Measurements from ENCODE around the gene PRG3. TPM values are rescaled to one million over a fixed set of nuclear protein-coding genes. Genes with fewer than 3 reads are reported as not detected.

PRG3 gene, protein sequence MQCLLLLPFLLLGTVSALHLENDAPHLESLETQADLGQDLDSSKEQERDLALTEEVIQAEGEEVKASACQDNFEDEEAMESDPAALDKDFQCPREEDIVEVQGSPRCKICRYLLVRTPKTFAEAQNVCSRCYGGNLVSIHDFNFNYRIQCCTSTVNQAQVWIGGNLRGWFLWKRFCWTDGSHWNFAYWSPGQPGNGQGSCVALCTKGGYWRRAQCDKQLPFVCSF
- total RNA-seq (2022; extraction: Qiagen RNA extraction) = not detected in 5 replicates

GRCh38 chr11:57380975-57381374 lies at the start of gene PRG3:
Gene PRG3, minus strand, starts transcription at chr11:57381150. Its CDS starts 442 bp downstream, at chr11:57380708.

GRCh38 chr11:57426929-57427726 lies 46.2 kb upstream of the PRG3 start, which contains the start of gene SLC43A3:
Gene SLC43A3, minus strand, starts transcription at chr11:57427121. Its CDS starts 949 bp downstream, at chr11:57426172.

GRCh38 chr11:57390535-57390934 lies 9.6 kb upstream of the PRG3 start, which contains the start of gene PRG2:
Gene PRG2, minus strand, starts transcription at chr11:57390650. Its CDS starts 706 bp downstream, at chr11:57389944.

GRCh38 chr11:57338142-57338541 lies 42.8 kb downstream of the PRG3 start, which contains the start of gene P2RX3:
Gene P2RX3, plus strand, starts transcription at chr11:57338352. Its CDS starts 199 bp downstream, at chr11:57338551.

DNA sequence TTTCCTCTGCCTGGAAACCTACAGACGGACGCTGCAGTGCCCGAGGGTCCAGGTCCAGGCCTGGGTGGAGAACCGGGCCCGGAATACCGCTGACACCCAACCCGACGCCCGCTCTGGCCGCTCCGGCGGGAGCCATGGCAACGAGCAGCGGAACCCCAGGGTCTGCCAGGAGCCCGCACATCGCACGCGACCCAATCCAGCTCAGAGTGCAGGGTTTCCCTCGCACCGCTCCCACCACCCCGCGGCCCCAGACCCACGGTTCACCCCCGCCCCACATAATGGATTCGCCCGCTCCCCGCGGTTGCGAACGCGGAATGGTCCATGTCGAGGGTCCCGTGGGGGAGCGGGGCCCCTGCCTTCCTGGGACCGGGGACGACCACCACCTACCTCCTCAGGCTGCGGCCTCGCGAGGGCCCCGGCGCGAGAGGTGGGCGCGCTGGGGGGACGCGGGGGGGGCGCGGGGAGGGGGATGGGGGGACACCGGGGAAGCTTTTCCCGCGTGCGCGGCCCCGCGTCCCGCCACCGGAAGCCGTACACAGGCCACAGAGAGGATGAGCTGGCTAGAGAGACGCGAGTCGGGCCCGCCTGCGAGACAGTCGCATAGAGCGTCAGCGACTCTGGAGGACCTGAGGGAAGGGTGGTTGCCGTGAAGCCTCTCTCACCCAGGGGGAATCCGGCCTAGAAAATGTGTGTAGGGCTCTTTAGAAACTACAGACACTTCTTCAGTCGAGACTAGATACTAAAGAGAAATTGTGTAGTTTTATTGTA lies 45.4 kb downstream of the PRG3 start, which contains the start of gene SSRP1:
Gene SSRP1 (minus strand): TSS at position 550 of the 768 bp plus-strand sequence. CDS start 771 bp downstream, outside the sequence.

Other genes starting within 250 kb of the PRG3 start
- not detected in 5 replicates for gene LRRC55, start 199.2 kb downstream of the PRG3 start, total RNA-seq (2022; extraction: Qiagen RNA extraction)
- gene APLNR, start 143.9 kb downstream of the PRG3 start, total RNA-seq (2022; extraction: Qiagen RNA extraction) = 0.05 to 0.07 TPM in 2 of 5 replicates, not detected in the others
- 69.6 to 91.9 TPM (median 88.9 TPM) in 5 replicates for gene TNKS1BP1, start 56.2 kb downstream of the PRG3 start, total RNA-seq (2022; extraction: Qiagen RNA extraction)
- 202 to 254 TPM (median 221 TPM) in 5 replicates for gene SSRP1, start 45.3 kb downstream of the PRG3 start, total RNA-seq (2022; extraction: Qiagen RNA extraction)
- gene P2RX3, start 42.8 kb downstream of the PRG3 start, total RNA-seq (2022; extraction: Qiagen RNA extraction) = 0.10 to 0.29 TPM (median 0.18 TPM) in 5 replicates
- not detected in 5 replicates for gene PRG2, start 9.5 kb upstream of the PRG3 start, total RNA-seq (2022; extraction: Qiagen RNA extraction)
- gene SLC43A3, start 46.0 kb upstream of the PRG3 start, total RNA-seq (2022; extraction: Qiagen RNA extraction) = 0.26 to 0.55 TPM (median 0.45 TPM) in 5 replicates
- 49.0 to 100 TPM (median 88.4 TPM) in 5 replicates for gene RTN4RL2, start 79.4 kb upstream of the PRG3 start, total RNA-seq (2022; extraction: Qiagen RNA extraction)
- gene SLC43A1, start 134.6 kb upstream of the PRG3 start, total RNA-seq (2022; extraction: Qiagen RNA extraction) = 2.1 to 3.3 TPM (median 2.6 TPM) in 5 replicates
- 146 to 173 TPM (median 158 TPM) in 5 replicates for gene TIMM10, start 149.6 kb upstream of the PRG3 start, total RNA-seq (2022; extraction: Qiagen RNA extraction)
- gene SMTNL1, start 156.4 kb upstream of the PRG3 start, total RNA-seq (2022; extraction: Qiagen RNA extraction) = not detected in 5 replicates
- gene UBE2L6, start 186.5 kb upstream of the PRG3 start, total RNA-seq (2022; extraction: Qiagen RNA extraction) = 34.7 to 42.5 TPM (median 39.8 TPM) in 5 replicates
- 0.63 to 1.0 TPM (median 0.83 TPM) in 5 replicates for gene SERPING1, start 216.5 kb upstream of the PRG3 start, total RNA-seq (2022; extraction: Qiagen RNA extraction)